Left lung (tissue), 14 donors: Measurements from ENCODE around the gene ARL4D. TPM values are rescaled to one million over a fixed set of nuclear protein-coding genes. Genes with fewer than 3 reads are reported as not detected.
A peak's percentile ranks its signal among the peaks of the same experiment; 100 is the strongest.

Source experiments
- ATAC-seq: fragments of 200-7000 bp; cut with Tn5 transposase; one replicate; pipeline ENCODE4 v1.9.1; 2020; ENCODE audit warnings: moderate library complexity
- DNase-seq, 4 donors: peaks; one replicate each; pipeline ENCODE4 v3.0.0-alpha.2; 2013 to 2020
- H3K27ac ChIP-seq, 2 donors: fragments of 200-600 bp; sonication (generic) in 1 of 2; one replicate each; pipeline versions ENCODE4 v1.5.0 to v1.8.0; 2020 to 2021
- H3K27me3 ChIP-seq, 2 donors: fragments of 200-600 bp; sonication (generic) in 1 of 2; one replicate each; pipeline versions ENCODE4 v1.5.0 to v1.8.0; 2020 to 2021
- H3K36me3 ChIP-seq, 2 donors: fragments of 200-600 bp; sonication (generic) in 1 of 2; one replicate each; pipeline versions ENCODE4 v1.5.0 to v1.8.0; 2020 to 2021
- H3K4me1 ChIP-seq, 2 donors: fragments of 200-600 bp; one replicate each; pipeline ENCODE4 v1.8.0; 2021
- H3K4me3 ChIP-seq, 2 donors: fragments of 200-600 bp; sonication (generic) in 1 of 2; one replicate each; pipeline versions ENCODE4 v1.5.0 to v1.8.0; 2020 to 2021; ENCODE audit warnings: mild to moderate bottlenecking in 1 of 2
- H3K9me3 ChIP-seq, 2 donors: fragments of 200-600 bp; sonication (generic) in 1 of 2; one replicate each; pipeline versions ENCODE4 v1.5.0 to v1.8.0; 2020 to 2021
- intact Hi-C, 2 donors: fragments of 100-400 bp; cut with DNase I; formaldehyde crosslinking; loops; one replicate each; pipeline versions ENCODE4 v1.11.2 to v1.14.2; 2022
- long read RNA-seq, 12 donors: library from polyadenylated mRNA in 2 of 12; unstranded in 2 of 12; transcript quantifications; one replicate each; pipeline ENCODE4 v2.0.0 and lab custom pipeline, GENCODE V29; 2019 to 2026
- polyA plus RNA-seq, 6 donors: library from polyadenylated mRNA; unstranded; fragments of 120-200 nt; gene quantifications; one replicate each; pipeline ENCODE4 v1.2.1, GENCODE V29; 2013; ENCODE audit not compliant: insufficient read length in 6 of 6
- total RNA-seq, 2 donors: library from RNA; stranded (reverse); fragmentation: NEBNext Ultra II Directional; extraction: Animal tissue kit (Norgen Biotek cat#: 25700); gene quantifications; one replicate each; pipeline ENCODE4 v1.2.1, GENCODE V29; 2021
- TF ChIP-seq, protein P1 (sequence below), 2 donors: fragments of 200-600 bp; sonication (generic) in 1 of 2; IDR thresholded peaks; one replicate each; pipeline versions ENCODE4 v1.5.0 to v1.8.0; 2021; ENCODE audit warnings: antibody characterized with exemption in 2 of 2
- donor health status: DM: no; HTN: yes; CAD: no.
- donor health status: DM: no; HTN: no; CAD: no.

The ARL4D gene, protein sequence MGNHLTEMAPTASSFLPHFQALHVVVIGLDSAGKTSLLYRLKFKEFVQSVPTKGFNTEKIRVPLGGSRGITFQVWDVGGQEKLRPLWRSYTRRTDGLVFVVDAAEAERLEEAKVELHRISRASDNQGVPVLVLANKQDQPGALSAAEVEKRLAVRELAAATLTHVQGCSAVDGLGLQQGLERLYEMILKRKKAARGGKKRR
- total RNA-seq (10 to 100 TPM in 1 of 2 donors, 1 to 10 TPM in 1; 9.9 to 13.0 TPM), polyA plus RNA-seq (10 to 100 TPM in 1 of 6 donors, 1 to 10 TPM in 5; 5.9 to 10.1 (median 9.2) TPM)
- long read RNA-seq, donor 1, transcript ARL4D-201 (2 exons, 1,612 nt), result major isoform, 10 of 10 reads
- long read RNA-seq, donor 1, partial matches to known transcripts, result 0 of 10 reads
- long read RNA-seq, donor 1, other reads (novel, unspliced or antisense), result 0 of 10 reads
- long read RNA-seq, donor 2, transcript ARL4D-201 (2 exons, 1,612 nt), result major isoform, 8 of 21 reads
- long read RNA-seq, donor 2, partial matches to known transcripts, result 13 of 21 reads
- long read RNA-seq, donor 2, other reads (novel, unspliced or antisense), result 0 of 21 reads
- long read RNA-seq, donor 3, transcript ARL4D-201 (2 exons, 1,612 nt), result major isoform, 12 of 12 reads
- long read RNA-seq, donor 3, partial matches to known transcripts, result 0 of 12 reads
- long read RNA-seq, donor 3, other reads (novel, unspliced or antisense), result 0 of 12 reads
- long read RNA-seq, donor 4, transcript ARL4D-201 (2 exons, 1,612 nt), result major isoform, 15 of 15 reads
- long read RNA-seq, donor 4, partial matches to known transcripts, result 0 of 15 reads
- long read RNA-seq, donor 4, other reads (novel, unspliced or antisense), result 0 of 15 reads
- long read RNA-seq, donor 5, transcript ARL4D-201 (2 exons, 1,612 nt), result major isoform, 7 of 7 reads
- long read RNA-seq, donor 5, partial matches to known transcripts, result 0 of 7 reads
- long read RNA-seq, donor 5, other reads (novel, unspliced or antisense), result 0 of 7 reads
- long read RNA-seq, donor 6, partial matches to known transcripts, result 0 of 4 reads
- long read RNA-seq, donor 6, other reads (novel, unspliced or antisense), result 0 of 4 reads
- long read RNA-seq, donor 7, partial matches to known transcripts, result 0 of 4 reads
- long read RNA-seq, donor 7, other reads (novel, unspliced or antisense), result 0 of 4 reads
- long read RNA-seq, donor 8, transcript ARL4D-201 (2 exons, 1,612 nt), result major isoform, 7 of 7 reads
- long read RNA-seq, donor 8, partial matches to known transcripts, result 0 of 7 reads
- long read RNA-seq, donor 8, other reads (novel, unspliced or antisense), result 0 of 7 reads
- long read RNA-seq, donor 9, result 0 reads
- long read RNA-seq, donor 10, transcript ARL4D-201 (2 exons, 1,612 nt), result major isoform, 21 of 21 reads
- long read RNA-seq, donor 10, partial matches to known transcripts, result 0 of 21 reads
- long read RNA-seq, donor 10, other reads (novel, unspliced or antisense), result 0 of 21 reads
- long read RNA-seq, donor 11, result 0 reads
- long read RNA-seq, donor 12, transcript ARL4D-201 (2 exons, 1,612 nt), result major isoform, 6 of 18 reads
- long read RNA-seq, donor 12, partial matches to known transcripts, result 12 of 18 reads
- long read RNA-seq, donor 12, other reads (novel, unspliced or antisense), result 0 of 18 reads

DNA sequence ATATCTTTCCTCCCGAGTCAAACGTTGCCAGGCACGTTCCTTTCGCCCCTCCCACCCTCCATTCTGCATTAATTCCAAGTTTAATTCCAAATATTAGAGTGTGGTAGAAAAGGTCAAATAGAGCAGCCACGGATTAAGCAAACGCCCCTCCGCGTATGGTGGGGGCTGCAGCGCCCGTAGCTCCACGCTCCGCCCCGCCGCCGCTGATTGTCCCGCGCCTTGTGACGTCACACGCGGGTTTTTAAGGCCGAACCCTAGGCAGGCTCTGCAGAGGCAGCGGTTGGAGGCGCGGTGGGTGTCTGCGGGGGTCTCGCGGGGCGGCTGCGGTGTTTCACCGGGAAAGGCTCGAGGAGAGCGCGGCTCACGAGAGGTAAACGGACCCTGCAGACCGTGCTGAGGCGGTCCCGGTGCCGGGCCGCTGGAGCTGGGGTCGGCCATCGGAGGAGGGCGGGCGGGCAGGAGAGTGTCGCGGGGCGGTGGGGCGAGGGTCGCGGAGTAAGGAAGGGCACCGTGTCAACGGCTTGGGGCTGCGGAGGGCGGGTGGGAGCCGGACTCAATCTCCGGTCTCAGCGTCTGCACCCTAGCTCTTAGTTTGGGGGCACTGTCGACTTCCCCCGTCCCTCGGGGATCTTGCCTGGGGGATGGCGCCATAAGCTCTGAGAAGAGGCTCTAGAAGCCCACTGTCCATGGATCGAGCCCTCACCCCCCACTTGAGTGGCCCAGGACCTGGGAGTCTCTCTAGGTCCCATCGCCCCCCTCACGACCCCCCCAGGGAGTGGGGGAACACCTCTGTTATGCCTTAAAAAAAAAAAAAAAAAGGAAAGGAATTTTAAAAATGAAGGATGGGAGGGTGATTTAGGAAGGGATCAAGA is at the start of gene ARL4D:
Gene ARL4D, plus strand, starts transcription at position 270 of the 872 bp plus-strand sequence. CDS start 740 bp downstream, outside the sequence.
- intact Hi-C loops, result no loop called here
- no peaks in the 10 kb centered on the region for H3K9me3 ChIP-seq
- H3K36me3 ChIP-seq, result no peaks in the 10 kb centered on the region
- peak within 1 kb of the TSS; percentile 58 to 64 for H3K4me3 ChIP-seq
- H3K4me1 ChIP-seq, result peaks cover 5 to 51% of the 10 kb centered on the region in 2 donors
- H3K27ac ChIP-seq, result peak within 1 kb of the TSS; percentile 44 to 71
- no peaks in the 10 kb centered on the region for H3K27me3 ChIP-seq
- TF ChIP-seq, protein P1, sequence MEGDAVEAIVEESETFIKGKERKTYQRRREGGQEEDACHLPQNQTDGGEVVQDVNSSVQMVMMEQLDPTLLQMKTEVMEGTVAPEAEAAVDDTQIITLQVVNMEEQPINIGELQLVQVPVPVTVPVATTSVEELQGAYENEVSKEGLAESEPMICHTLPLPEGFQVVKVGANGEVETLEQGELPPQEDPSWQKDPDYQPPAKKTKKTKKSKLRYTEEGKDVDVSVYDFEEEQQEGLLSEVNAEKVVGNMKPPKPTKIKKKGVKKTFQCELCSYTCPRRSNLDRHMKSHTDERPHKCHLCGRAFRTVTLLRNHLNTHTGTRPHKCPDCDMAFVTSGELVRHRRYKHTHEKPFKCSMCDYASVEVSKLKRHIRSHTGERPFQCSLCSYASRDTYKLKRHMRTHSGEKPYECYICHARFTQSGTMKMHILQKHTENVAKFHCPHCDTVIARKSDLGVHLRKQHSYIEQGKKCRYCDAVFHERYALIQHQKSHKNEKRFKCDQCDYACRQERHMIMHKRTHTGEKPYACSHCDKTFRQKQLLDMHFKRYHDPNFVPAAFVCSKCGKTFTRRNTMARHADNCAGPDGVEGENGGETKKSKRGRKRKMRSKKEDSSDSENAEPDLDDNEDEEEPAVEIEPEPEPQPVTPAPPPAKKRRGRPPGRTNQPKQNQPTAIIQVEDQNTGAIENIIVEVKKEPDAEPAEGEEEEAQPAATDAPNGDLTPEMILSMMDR (IDR thresholded peaks at IDR 0.05), result no peak
- DNase-seq, result peak; percentile 80 to 97 (median 91)
- ATAC-seq, result peak; percentile 85

DNA sequence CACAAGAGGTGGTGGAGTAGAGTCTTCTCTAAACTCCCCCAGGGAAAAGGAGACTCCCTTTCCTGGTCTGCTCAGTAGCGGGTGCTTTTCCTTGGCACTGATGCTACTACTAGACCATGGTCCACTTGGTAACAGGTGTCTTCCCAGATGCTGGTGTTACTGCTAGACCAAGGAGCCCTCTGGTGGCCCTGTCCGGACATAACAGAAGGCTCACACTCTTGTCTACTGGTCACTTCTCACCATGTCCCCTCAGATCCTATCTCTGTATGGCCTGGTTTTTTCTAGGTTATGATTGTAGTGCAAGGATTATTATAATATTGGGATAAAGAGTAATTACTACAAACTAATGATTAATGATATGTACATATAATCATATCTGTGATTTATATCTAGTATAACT is 49.7 kb upstream of the ARL4D start:
- no peaks in the 10 kb centered on the region for H3K36me3 ChIP-seq
- intact Hi-C loops, result no loop called here
- H3K9me3 ChIP-seq, result peaks cover 6 to 40% of the 10 kb centered on the region in 2 donors
- H3K27me3 ChIP-seq, result no peaks in the 10 kb centered on the region
- DNase-seq (no peak), ATAC-seq (no peak)
- H3K4me1 ChIP-seq, result no peaks in the 10 kb centered on the region
- H3K4me3 ChIP-seq, result no peak overlapping the region
- TF ChIP-seq, protein P1 (IDR thresholded peaks at IDR 0.05), result no peak
- H3K27ac ChIP-seq, result no peak overlapping the region

DNA sequence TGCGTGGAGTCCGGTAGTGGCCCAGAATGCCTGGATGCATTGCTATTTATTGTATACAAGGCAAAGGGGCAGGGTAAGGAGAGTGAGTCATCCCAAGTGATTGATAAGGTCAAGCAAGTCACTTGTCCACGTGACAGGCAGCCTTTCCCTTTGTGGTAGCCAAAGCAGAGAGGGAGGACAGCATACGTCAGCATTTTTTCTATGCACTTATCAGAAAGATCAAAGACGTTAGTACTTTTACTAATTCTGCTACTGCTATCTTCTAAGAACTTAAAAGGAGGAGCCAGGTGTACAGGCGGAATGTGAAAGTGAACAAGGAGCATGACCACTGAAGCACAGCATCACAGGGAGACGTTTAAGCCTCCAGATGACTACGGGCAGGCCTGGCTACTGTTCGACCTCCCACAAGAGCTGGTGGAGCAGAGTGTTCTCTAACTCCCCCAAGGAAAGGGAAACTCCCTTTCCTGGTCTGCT is 47.9 kb upstream of the ARL4D start:
- Histone ChIP-seq H3K36me3 (no peaks in the 10 kb centered on the region), H3K4me3 (no peak overlapping the region), H3K4me1 (no peaks in the 10 kb centered on the region), H3K27ac (no peak overlapping the region), H3K9me3 (peaks cover 6 to 40% of the 10 kb centered on the region in 2 donors), H3K27me3 (no peaks in the 10 kb centered on the region)
- ATAC-seq (no peak), DNase-seq (no peak)
- TF ChIP-seq, protein P1 (IDR thresholded peaks at IDR 0.05), result no peak
- intact Hi-C loops, result no loop called here

DNA sequence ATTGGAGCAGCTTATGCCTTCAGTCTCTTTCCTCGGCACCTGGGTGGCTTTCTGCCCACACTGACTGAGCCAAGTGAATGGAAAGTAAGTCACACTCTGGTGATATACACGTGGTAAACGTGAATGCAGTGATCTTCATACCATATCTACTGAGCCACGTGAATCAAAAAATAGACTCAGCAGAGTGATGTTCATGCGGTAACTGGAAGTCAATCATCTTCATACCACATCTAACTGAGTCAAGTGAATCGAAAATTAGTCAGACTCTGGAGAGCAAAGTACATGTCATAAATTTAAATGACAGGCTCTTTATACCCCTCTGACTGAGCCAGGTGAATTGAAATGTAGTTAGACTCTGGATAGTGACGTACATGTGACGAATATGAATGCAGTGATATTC is 47.1 kb upstream of the ARL4D start:
- H3K9me3 ChIP-seq, result peaks cover 6 to 39% of the 10 kb centered on the region in 2 donors
- ATAC-seq (no peak), DNase-seq (no peak)
- intact Hi-C loops, result no loop called here
- TF ChIP-seq, protein P1 (IDR thresholded peaks at IDR 0.05), result no peak
- no peaks in the 10 kb centered on the region for H3K27me3 ChIP-seq
- H3K4me1 ChIP-seq, result no peaks in the 10 kb centered on the region
- H3K27ac ChIP-seq, result no peak overlapping the region
- no peak overlapping the region for H3K4me3 ChIP-seq
- H3K36me3 ChIP-seq, result no peaks in the 10 kb centered on the region
